Measurements from ENCODE around the gene NPIPB4. TPM values are rescaled to one million over a fixed set of nuclear protein-coding genes. Genes with fewer than 3 reads are reported as not detected.
"Not testable (repeated sequence)": the region's sequence is repeated elsewhere in the genome, so short reads cannot be mapped to it uniquely, and the experiment has no call there.

The NPIPB4 gene
- total RNA-seq = 469 TPM

GRCh38 chr16:21857656-21858055 lies at the start of gene NPIPB4:
Gene NPIPB4, minus strand, starts transcription at chr16:21857756. Its CDS starts 378 bp downstream, at chr16:21857378.
- not testable (repeated sequence) for DNase-seq (ENCODE audit: low spot score)

- not testable (repeated sequence) for DNase-seq (ENCODE audit: low spot score)
Observed at GRCh38 chr16:21898998-21899397, 41.4 kb upstream of the NPIPB4 start.

- not testable (repeated sequence) for DNase-seq (ENCODE audit: low spot score)
Observed at GRCh38 chr16:21881988-21882387, 24.4 kb upstream of the NPIPB4 start.

GRCh38 chr16:21837186-21837585 lies 20.4 kb downstream of the NPIPB4 start:
- DNase-seq (ENCODE audit: low spot score) = not testable (repeated sequence)

- not testable (repeated sequence) for DNase-seq (ENCODE audit: low spot score)
Observed at GRCh38 chr16:21836334-21836733, 21.2 kb downstream of the NPIPB4 start.

GRCh38 chr16:21835747-21836146 lies 21.8 kb downstream of the NPIPB4 start:
- DNase-seq (ENCODE audit: low spot score) = not testable (repeated sequence)

- DNase-seq (ENCODE audit: low spot score) = not testable (repeated sequence)
Observed at GRCh38 chr16:21834211-21834610, 23.3 kb downstream of the NPIPB4 start.

- not testable (repeated sequence) for DNase-seq (ENCODE audit: low spot score)
Observed at GRCh38 chr16:21829929-21830328, 27.6 kb downstream of the NPIPB4 start.

- DNase-seq (ENCODE audit: low spot score) = not testable (repeated sequence)
Observed at GRCh38 chr16:21826067-21826706, 31.4 kb downstream of the NPIPB4 start.

GRCh38 chr16:21825526-21825925 lies 32.0 kb downstream of the NPIPB4 start:
- not testable (repeated sequence) for DNase-seq (ENCODE audit: low spot score)

GRCh38 chr16:21823258-21823657 lies 34.3 kb downstream of the NPIPB4 start:
- DNase-seq (ENCODE audit: low spot score) = not testable (repeated sequence)

GRCh38 chr16:21820908-21821465 lies 36.6 kb downstream of the NPIPB4 start:
- DNase-seq (ENCODE audit: low spot score) = not testable (repeated sequence)

GRCh38 chr16:21820028-21820907 lies 37.3 kb downstream of the NPIPB4 start:
- DNase-seq (ENCODE audit: low spot score) = peak; percentile 75

- DNase-seq (ENCODE audit: low spot score) = not testable (repeated sequence)
Observed at GRCh38 chr16:21819617-21820016, 37.9 kb downstream of the NPIPB4 start.

- not testable (repeated sequence) for DNase-seq (ENCODE audit: low spot score)
Observed at GRCh38 chr16:21817012-21817411, 40.5 kb downstream of the NPIPB4 start.

GRCh38 chr16:21815694-21816093 lies 41.9 kb downstream of the NPIPB4 start:
- not testable (repeated sequence) for DNase-seq (ENCODE audit: low spot score)

- not testable (repeated sequence) for DNase-seq (ENCODE audit: low spot score)
Observed at GRCh38 chr16:21802375-21802663, 55.2 kb downstream of the NPIPB4 start.

- DNase-seq (ENCODE audit: low spot score) = not testable (repeated sequence)
Observed at GRCh38 chr16:21801538-21802374, 55.8 kb downstream of the NPIPB4 start.

- not testable (repeated sequence) for DNase-seq (ENCODE audit: low spot score)
Observed at GRCh38 chr16:21798601-21799000, 59.0 kb downstream of the NPIPB4 start.

- DNase-seq (ENCODE audit: low spot score) = not testable (repeated sequence)
Observed at GRCh38 chr16:21793310-21793709, 64.2 kb downstream of the NPIPB4 start.

GRCh38 chr16:21790506-21790905 lies 67.0 kb downstream of the NPIPB4 start:
- DNase-seq (ENCODE audit: low spot score) = not testable (repeated sequence)

Data from ureter (tissue), 1 donor.